ENCODE measurements around the gene ZSCAN21.
A peak's percentile ranks its signal among the peaks of the same experiment; 100 is the strongest.

Gene ZSCAN21

DNA sequence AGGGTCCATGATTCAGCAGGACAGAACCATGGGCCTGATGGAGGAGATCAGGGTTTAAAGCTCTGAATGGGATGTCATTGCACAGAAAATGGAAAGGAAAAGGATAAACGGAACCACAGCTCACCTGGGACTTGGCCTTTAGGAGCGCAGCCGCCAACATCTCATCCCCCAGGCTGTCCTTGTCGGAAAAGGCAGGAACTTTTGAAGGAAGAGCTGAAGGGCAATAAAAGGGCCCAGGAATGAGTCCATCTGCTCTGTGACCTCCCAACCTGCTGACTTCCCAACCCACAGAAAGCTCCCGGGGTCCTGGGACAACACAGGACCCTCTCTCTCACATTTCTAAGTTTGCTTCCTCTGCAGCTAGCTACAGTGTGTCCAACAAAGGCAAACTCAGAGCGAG is 25.8 kb downstream of the ZSCAN21 start:
- DNase-seq (ENCODE audit: low read depth, low spot score): no peak

GRCh38 chr7:100077205-100077604 is 27.6 kb downstream of the ZSCAN21 start:
- no peak for DNase-seq (ENCODE audit: low read depth, low spot score)

- no peak for DNase-seq (ENCODE audit: low read depth, low spot score)
Measured at GRCh38 chr7:100079024-100079560, 29.5 kb downstream of the ZSCAN21 start.

- peak; percentile 49 for DNase-seq (ENCODE audit: low read depth, low spot score)
Measured at GRCh38 chr7:100080907-100081534, 31.4 kb downstream of the ZSCAN21 start.

DNA sequence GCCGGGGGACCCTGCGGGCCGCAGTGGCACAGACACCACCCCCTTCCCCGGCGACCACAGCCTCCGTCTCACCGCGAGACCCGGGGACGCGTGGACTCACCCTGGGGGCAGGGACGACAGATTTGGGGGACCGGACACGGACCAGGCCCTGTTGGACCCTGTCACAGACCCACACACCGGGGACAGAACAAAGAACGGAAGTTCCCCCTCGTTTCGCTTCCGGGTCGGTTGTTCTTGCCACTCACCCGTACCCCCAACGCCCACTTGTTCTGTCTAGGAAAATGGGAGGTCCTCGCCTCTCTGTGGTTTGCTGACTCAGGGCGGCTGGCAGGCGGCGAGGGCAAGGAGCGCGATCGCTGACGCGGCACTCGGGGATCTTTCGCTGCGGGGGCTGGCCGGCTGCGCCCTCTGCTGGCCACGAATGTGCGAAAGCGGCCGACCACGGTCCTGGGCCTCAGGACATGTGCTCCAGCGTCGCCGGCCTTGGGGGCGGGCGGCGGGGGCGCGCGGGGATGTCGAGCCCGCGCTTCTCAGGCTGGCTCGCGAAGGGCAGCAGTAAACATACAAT is 32.0 kb downstream of the ZSCAN21 start, which contains the start of gene ZNF3:
TSS of gene ZNF3 (minus strand) at position 189 of the 568 bp plus-strand sequence. CDS start 4,366 bp downstream, outside the sequence.
- peak; percentile 100 for DNase-seq (ENCODE audit: low read depth, low spot score)

DNA sequence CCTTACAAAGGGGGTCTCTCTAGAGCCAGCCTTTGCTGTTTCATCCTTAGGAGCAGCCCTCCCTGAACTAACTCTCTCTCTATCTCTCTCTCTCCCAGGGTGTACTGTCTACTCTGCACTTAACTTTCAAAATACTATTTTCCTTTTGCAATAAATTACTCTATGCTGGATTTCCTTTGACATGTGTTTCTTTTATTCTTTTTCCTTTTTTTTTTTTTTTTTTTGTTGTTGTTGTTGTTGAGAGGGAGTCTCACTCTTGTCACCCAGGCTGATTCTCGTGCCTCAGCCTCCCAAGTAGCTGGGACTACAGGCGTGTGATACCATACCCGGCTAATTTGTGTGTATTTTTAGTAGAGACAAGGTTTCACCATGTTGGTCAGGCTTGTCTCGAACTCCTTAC is 33.4 kb downstream of the ZSCAN21 start:
- no peak for DNase-seq (ENCODE audit: low read depth, low spot score)

GRCh38 chr7:100085515-100085914 is 35.9 kb downstream of the ZSCAN21 start:
- DNase-seq (ENCODE audit: low read depth, low spot score): no peak

DNA sequence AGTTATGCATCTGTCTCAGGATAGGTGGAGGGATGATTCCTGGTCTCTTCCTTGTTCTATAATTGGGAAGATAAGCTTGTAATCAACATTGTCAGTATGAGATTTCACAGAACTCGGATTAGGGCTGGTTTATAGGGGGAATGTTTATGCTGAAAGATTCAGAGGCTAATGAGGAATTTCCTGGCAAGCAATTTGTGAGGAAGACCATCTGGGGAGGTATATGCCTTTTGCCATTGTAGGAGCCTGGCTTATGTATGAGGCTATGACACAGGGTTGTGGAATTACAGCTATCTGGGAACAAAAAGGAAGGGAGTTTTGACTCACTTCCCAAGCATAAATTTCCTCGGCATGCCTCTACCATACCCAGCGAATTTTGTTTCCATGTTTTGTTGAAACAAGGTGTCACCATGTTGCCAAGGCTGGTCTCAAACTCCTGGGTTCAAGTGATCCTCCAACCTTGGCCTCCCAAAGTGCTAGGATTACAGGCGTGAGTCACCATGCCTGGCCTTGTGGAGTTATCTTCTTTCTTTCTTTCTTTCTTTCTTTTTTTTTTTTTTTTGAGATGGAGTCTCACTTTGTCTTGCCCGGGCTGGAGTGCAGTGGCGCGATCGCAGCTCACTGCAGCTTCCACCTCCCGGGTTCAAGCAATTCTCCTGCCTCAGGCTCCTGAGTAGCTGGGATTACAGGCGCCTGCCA is 37.6 kb downstream of the ZSCAN21 start:
- DNase-seq (ENCODE audit: low read depth, low spot score): peak; percentile 94

GRCh38 chr7:100088095-100088620 is 38.6 kb downstream of the ZSCAN21 start:
- DNase-seq (ENCODE audit: low read depth, low spot score): no peak

DNA sequence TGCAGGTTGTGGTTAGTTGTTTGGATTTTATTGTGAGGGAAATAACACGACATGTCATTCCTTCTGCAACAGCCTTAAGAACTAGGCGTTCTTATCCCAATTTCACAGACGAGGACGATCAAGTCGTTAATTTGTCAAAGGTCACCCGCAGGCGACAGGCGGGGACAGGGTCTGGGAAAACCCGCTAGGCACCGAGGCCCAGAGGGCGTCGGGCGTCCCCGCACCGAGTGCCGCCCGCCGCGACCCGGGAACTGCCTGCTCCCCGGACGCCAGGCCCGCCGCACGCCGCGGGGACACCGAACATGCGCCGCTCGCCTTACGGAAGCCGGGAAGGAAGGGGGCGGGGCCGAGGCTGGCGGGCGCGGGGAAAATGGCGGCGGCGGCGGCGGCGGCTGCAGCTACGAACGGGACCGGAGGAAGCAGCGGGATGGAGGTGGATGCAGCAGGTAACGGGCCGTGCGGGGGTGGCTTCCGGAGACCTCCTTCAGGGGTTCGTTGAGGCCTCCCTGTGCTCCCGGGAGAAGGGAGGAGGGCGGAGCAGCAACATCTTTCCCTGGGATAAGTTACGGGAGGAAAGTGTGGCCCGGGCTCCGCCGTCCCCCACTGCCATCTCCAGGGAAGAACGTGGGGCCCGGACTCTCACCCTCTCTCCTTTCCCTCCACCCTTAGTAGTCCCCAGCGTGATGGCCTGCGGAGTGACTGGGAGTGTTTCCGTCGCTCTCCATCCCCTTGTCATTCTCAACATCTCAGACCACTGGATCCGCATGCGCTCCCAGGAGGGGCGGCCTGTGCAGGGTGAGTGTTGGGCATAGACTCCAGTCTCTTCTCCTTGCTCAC is 39.3 kb downstream of the ZSCAN21 start, which contains the start of gene COPS6:
TSS of gene COPS6 (plus strand) at position 349 of the 837 bp plus-strand sequence. CDS start at position 371, 22 bp downstream.
- peak; percentile 92 for DNase-seq (ENCODE audit: low read depth, low spot score)

DNA sequence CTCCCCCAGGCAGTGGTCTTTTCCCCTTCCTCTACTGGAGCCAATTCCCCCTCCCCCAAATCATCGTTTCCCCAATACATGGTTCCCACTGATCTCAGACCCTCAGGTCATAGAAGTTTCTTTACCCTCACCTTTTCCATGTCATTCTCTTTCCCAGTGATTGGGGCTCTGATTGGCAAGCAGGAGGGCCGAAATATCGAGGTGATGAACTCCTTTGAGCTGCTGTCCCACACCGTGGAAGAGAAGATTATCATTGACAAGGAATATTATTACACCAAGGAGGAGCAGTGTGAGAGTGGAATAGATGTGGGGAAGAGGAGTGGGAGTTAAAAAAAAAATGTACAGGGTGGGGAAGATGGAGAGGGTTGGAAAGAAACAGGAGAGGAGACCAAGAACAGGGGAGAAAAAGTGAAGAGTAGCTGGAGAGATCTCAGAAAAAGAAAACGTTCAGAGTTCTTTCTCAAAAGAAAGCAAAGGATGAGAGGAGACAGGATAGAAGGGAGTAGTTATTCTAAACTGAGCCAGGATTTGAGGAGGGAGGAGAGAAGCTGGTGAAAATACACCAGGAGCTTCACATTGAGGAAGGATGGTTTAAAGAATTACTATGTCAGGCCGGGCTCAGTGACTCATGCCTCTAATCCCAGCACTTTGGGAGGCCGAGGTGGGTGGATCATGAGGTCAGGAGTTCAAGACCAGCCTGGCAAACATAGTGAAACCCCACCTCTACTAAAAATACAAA is 40.1 kb downstream of the ZSCAN21 start:
- peak; percentile 39 for DNase-seq (ENCODE audit: low read depth, low spot score)

GRCh38 chr7:100090527-100091410 is 41.2 kb downstream of the ZSCAN21 start:
- no peak for DNase-seq (ENCODE audit: low read depth, low spot score)

- DNase-seq (ENCODE audit: low read depth, low spot score): peak; percentile 34
Measured at GRCh38 chr7:100091411-100092181, 42.0 kb downstream of the ZSCAN21 start.

DNA sequence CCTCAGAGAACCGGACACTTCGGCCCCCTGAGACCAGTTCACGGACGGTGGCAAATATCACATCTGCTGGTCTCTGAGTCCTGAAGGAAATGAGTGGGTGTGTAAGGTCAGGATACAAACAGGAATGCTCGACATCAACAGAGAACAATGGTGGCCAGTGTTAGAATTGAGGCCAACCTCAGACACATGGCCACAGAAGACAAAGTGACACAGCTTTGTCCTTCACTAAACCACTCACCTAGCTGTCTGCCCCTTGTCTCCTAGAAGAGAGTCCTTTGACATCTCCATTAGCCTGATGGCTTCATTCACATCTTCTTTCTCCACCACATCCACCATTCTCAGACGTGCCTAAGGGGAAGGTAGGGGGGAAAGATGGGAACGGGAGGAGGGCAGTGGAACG is 43.5 kb downstream of the ZSCAN21 start:
- DNase-seq (ENCODE audit: low read depth, low spot score): no peak

DNA sequence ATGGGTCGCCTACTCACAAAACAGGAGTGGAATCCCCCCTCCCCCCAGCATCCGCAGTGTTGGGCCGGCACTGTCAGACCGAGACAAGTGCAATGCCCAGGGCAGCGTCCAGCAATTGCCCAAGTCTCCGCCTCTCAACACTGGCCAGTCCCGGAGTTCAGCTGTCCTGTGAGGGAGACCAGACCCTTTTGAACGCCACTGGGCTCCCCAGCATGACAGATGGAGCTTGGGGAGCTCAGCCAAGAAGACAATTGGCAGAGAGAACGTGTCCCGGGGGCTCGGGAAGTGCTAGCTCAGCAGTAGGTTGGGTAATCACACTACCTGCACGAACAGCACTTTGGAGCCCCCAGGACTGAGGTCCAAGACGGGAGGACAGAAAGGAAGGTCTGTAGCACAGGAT is 43.9 kb downstream of the ZSCAN21 start:
- DNase-seq (ENCODE audit: low read depth, low spot score): no peak

DNA sequence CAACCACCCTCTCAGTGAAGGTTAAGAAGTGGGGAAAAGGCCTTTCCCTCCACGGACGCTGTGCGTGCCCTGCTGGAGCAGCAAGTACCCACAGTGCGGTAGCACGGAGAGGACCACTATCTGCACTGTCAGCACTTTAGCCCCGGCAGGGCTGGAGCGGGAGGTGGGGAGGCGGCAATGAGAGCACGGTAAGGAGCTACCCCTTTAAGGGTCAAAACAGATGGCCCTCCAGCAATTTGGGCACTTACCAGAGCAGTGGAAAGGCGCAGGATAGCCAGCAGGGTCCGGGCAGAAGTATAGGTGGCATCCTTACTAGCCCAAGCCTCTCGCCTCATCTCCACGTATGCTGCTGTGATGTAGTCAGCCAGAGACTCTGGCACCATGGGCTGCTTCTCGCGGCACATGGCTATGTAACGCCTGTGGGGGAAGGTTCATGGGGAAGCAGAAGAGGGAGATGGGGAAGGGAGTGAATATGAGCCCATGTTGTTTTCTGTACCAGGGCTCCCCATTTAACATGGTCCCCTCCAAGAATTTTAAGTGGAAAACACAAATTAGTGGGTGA is 44.4 kb downstream of the ZSCAN21 start:
- no peak for DNase-seq (ENCODE audit: low read depth, low spot score)

DNA sequence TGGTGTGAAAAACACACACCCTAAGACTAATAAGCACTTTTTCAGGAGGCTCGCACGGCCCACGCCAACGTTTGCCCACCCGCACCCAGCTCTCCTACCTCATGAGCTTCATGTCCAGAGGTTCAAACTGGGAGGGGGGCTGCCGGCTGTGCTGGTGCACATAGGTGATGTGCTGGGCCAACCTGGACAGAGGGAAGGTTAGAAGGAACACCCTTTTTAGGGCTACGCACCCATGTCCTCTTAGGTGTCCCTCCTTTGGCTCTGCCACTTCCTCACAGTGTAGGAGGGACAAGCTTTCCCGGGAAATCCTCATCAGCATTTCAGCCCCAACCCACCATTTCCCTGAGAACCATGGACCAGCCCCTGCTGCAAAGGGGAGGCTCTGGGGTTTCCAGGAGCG is 45.7 kb downstream of the ZSCAN21 start:
- DNase-seq (ENCODE audit: low read depth, low spot score): no peak

- no peak for DNase-seq (ENCODE audit: low read depth, low spot score)
Measured at GRCh38 chr7:100095704-100096103, 46.1 kb downstream of the ZSCAN21 start.

DNA sequence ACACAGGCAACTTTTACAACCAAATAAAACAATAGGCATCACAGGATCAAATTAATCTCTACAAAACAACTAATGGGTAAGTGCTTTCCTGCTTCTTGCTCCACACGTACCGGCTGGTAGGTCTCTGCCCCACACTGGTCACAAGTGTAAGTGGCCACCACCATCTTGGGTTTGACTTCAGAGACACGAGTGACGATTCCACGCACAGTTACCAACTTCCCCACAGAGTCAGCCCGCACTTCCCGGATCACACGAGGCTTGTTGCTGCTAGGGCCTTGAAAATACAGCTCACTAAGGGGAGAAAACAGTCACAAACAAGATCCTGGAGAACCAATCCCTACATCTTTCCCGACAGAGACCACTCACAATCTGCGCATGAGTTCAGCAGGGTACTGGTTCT is 49.3 kb downstream of the ZSCAN21 start:
- DNase-seq (ENCODE audit: low read depth, low spot score): no peak
